NCI-H2029 (cell line): ENCODE measurements around the gene COL19A1.
"Not testable (repeated sequence)": the region's sequence is repeated elsewhere in the genome, so short reads cannot be mapped to it uniquely, and the experiment has no call there.

Experiments used
- DNase-seq: peaks from one replicate; lab custom pipeline; 2025; lab: John Stamatoyannopoulos, UW

COL19A1 gene

DNA sequence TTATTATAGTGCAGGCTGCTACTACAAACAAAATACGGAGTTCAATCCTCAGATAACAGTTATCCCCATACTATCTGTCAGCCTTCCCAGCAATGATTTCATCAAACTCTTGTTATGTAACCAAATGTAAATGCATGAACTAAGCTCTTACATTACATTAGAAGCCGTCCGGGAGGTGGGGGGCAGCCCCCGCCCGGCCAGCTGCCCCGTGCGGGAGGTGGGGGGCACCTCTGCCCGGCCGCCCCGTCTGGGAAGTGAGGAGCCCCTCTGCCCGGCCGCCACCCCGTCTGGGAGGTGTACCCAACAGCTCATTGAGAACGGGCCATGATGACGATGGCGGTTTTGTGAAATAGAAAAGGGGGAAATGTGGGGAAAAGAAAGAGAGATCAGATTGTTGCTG lies 99.6 kb downstream of the COL19A1 start:
- not testable (repeated sequence) for DNase-seq

GRCh38 chr6:69973138-69973537 lies 106.8 kb downstream of the COL19A1 start:
- no peak for DNase-seq

- DNase-seq = no peak
Measured at GRCh38 chr6:69973763-69974162, 107.4 kb downstream of the COL19A1 start.

DNA sequence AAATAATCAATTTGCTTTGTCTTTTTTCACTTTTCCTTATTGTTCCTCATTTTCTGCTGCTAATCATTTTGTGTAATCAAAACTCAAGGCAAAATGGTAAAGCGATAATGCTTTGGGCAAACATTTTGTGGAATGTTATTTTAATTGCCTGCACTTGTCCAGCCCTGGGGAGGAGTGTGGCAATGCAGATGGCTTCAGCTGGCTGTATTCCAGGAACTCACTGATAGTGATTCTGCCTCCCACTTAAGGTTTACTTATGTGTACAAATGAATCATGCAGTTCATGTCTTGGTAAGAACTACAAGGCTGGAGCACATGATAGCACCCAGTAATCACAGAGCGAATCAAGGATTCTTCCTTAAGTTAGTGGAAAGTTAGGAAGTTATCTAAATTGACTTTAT lies 107.8 kb downstream of the COL19A1 start:
- peak; percentile 15 for DNase-seq

DNA sequence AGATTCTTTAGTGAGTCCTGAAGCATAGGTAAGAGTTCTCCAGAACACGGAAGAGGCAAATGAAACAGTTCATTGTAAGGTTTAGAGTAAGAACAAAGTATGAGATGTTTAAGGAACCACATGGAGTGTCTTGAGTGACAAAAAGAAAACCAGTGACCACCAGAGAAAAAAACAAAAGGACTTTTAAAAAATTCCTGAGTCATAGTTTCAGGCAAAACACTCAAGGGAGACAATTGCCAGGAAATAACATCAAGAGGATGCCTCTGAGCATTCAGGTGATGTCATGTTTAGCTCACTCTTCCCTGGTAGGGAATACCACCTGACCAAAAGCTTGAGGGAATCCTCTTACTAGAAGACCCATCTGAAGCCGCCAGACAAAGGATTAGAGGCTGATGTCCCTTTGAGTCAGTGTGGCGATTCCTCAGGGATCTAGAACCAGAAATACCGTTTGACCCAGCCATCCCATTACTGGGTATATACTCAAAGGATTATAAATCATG lies 110.3 kb downstream of the COL19A1 start:
- no peak for DNase-seq

- no peak for DNase-seq
Measured at GRCh38 chr6:69980624-69981023, 114.3 kb downstream of the COL19A1 start.

GRCh38 chr6:69984506-69984905 lies 118.2 kb downstream of the COL19A1 start:
- no peak for DNase-seq

DNA sequence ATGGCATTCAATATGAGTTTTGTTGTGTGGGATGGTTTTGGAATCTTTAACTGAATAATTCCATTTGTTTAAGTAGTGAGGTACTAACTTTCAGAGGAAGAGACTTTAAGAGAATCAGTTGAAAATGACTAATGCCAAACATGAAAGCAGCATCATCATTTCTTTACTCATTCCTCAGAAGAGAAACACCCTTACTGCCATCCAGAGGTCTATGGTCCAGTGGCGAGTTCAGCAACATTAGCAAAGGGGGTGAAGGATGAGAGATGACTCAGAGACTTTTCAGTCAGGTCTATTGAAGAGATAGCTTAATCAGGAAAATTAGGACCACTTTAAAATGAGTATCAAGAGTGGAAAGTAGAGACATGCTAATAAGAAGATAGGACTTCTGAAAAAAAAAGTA lies 118.8 kb downstream of the COL19A1 start:
- no peak for DNase-seq

GRCh38 chr6:69987550-69987949 lies 121.2 kb downstream of the COL19A1 start:
- no peak for DNase-seq

GRCh38 chr6:69988458-69989126 lies 122.2 kb downstream of the COL19A1 start:
- DNase-seq = no peak

- DNase-seq = no peak
Measured at GRCh38 chr6:69994251-69994650, 127.9 kb downstream of the COL19A1 start.

DNA sequence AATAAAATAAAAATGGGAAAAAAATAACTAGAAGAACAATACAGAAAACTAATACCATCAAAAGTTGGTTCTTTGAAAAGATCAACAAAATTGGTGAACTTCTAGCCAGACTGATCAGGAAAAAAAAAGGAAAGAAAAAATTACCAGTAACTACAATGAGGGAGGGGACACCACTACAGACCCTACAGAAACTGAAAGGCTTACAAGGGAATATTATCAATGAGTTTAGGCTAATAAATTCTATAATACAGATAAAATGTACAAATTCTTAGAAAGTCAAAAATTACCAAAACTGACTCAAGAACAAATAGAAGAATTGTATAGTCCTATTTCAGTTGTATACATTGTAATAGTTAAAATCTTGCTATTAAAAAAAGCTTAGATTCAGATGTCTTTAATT lies 141.8 kb downstream of the COL19A1 start:
- no peak for DNase-seq

- DNase-seq = not testable (repeated sequence)
Measured at GRCh38 chr6:70010339-70010738, 144.0 kb downstream of the COL19A1 start.

- not testable (repeated sequence) for DNase-seq
Measured at GRCh38 chr6:70023201-70023600, 156.8 kb downstream of the COL19A1 start.

- no peak for DNase-seq
Measured at GRCh38 chr6:70028246-70028645, 161.9 kb downstream of the COL19A1 start.

GRCh38 chr6:70028926-70029325 lies 162.6 kb downstream of the COL19A1 start:
- DNase-seq = no peak

DNA sequence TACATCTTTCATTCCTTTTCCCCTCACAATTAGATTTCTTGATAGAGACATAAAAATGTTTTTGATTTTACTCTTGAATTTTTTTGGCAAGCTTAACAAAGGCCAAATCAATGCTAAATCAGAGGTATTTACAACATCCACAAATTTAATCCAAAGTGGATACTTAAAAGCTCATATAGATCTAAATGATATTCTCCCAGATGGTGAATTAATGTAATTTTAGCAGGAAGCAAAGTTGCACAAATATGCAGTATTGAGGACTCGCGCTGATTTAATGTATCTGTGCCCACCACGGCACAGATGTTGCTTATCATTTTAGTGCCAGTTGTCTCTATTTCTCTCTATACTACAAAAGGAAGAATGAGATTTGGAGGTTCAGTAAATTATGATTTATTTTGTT lies 167.4 kb downstream of the COL19A1 start:
- no peak for DNase-seq

- DNase-seq = no peak
Measured at GRCh38 chr6:70037445-70037844, 171.1 kb downstream of the COL19A1 start.

DNA sequence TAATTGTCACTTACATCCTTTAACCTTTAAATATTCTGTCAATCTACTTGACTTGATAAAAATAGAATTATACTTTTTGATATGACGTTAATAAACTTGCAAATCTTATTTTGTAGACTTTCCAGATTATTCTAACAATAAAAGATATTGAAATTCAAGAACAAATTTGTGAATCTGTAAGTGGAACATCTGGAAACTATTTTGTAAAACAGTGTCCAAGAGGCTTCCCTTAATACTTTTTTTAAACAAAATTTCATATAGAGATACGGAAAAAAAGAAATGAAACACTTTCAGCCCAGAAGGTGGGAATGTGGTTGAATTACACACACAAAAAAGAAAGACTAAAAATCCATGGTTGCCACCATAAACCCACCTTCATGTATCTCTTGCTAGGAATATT lies 174.4 kb downstream of the COL19A1 start:
- no peak for DNase-seq

GRCh38 chr6:70041411-70041810 lies 175.1 kb downstream of the COL19A1 start:
- no peak for DNase-seq

DNA sequence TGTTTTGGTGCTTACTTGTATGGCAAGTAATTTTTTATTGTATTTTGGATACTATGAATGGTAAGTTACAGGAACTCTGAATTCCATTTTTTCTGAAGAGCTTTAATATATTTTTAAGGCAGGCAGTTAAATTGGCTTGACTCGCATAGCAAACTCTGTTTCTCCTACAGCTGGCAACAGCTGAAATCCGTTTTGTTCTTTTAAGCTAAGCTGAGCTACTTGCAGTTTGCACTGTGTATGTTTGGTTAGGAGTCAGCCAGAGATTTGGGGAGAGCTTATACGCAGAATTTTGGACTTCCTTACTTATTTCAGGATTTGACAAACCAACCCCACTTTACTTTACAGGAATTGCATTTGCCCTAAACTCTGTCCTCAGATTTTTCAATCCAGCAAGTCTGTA lies 179.1 kb downstream of the COL19A1 start:
- no peak for DNase-seq

GRCh38 chr6:70051197-70052124 lies 185.1 kb downstream of the COL19A1 start:
- no peak for DNase-seq

GRCh38 chr6:70059039-70059719 lies 192.8 kb downstream of the COL19A1 start:
- DNase-seq = no peak
